ENCODE data around the gene RBM33. TPM values are rescaled to one million over a fixed set of nuclear protein-coding genes. Genes with fewer than 3 reads are reported as not detected.

Gene RBM33
- total and polyA plus RNA-seq, 2 of the 4 experiments (the other 2 are of a cell fraction): 7.3 to 10.8 TPM

- BruUV-seq (replicated peaks): no TSS peak
- Histone ChIP-seq H3K27ac (ENCODE audit: insufficient read depth, low read length) (no peak overlapping the region), H3K4me1 (ENCODE audit: control insufficient read depth, insufficient read depth, low read length) (no peaks in the 10 kb centered on the region), H2AFZ (replicated peaks; ENCODE audit: low read length, poor library complexity) (no peak overlapping the region), H3K79me1 (ENCODE audit: low read depth in 1 of 2, low read length in 2 of 2) (no peaks in the 10 kb centered on the region), H2BK20ac (ENCODE audit: low read depth, low read length) (no peak overlapping the region), H3K27me3 (ENCODE audit: control insufficient read depth, insufficient read depth, low read length) (peaks cover 76% of the 10 kb centered on the region), H4K91ac (ENCODE audit: insufficient read depth, low read depth, low read length) (no peak overlapping the region), H4K20me1 (ENCODE audit: insufficient read depth, low read length) (no peaks in the 10 kb centered on the region; the same call in 1 of the 2 replicates), H3K36me3 (ENCODE audit: control insufficient read depth, insufficient read depth, low read length) (no peaks in the 10 kb centered on the region), H3K9me3 (ENCODE audit: control insufficient read depth, insufficient read depth, low read length) (no peaks in the 10 kb centered on the region), H3K4me2 (ENCODE audit: low read depth, low read length) (no peak overlapping the region), H4K8ac (ENCODE audit: low read depth in 2 of 2, low read length in 2 of 2) (no peak overlapping the region), H3K18ac (ENCODE audit: low read depth, low read length) (no peak overlapping the region), H2BK5ac (ENCODE audit: low read depth, low read length, poor library complexity, severe bottlenecking) (no peak overlapping the region), H2AK9ac (replicated peaks; ENCODE audit: low read depth, low read length, poor library complexity) (peak overlapping the region; percentile 79), H3K56ac (ENCODE audit: extremely low read depth, insufficient read depth, low read length) (no peak overlapping the region), H3K4me3 (ENCODE audit: insufficient read depth, low read depth, low read length) (no peak overlapping the region), H3K9ac (ENCODE audit: low read depth, low read length) (no peak overlapping the region), H3K14ac (replicated peaks; ENCODE audit: low read depth, low read length) (no peak overlapping the region), H2BK120ac (ENCODE audit: low read depth, low read length) (no peak overlapping the region), H3K23ac (ENCODE audit: low read depth, low read length) (no peak overlapping the region), H4K5ac (ENCODE audit: low read depth, low read length) (no peak overlapping the region), H3K4ac (ENCODE audit: low read depth, low read length) (no peak overlapping the region), H3K9me1 (ENCODE audit: insufficient read depth, low read length) (no peaks in the 10 kb centered on the region), H2AK5ac (ENCODE audit: low read depth, low read length) (no peak overlapping the region), H2BK15ac (ENCODE audit: low read depth, low read length) (no peak overlapping the region)
- WGBS, 2 experiments (ENCODE audit: extremely low coverage in 2 of 2, insufficient read length in 1 of 2): no CpG with 5 or more reads among the region's 13 CpGs
- ChIA-PET CTCF (interaction anchor here (1.2 kb wide), 1 partner anchor 1005 kb away, joined by 3 read pairs; no protein-coding TSS in a partner anchor), POLR2A (ENCODE audit: unreplicated experiment) (no interaction called here)
- intact Hi-C loops (cut with micrococcal nuclease): no loop called here
- in situ Hi-C loops (cut with MboI; ENCODE audit: low sequenced_read_pairs): loop anchor here (10.0 to 25.0 kb wide), 2 partner anchors 663 to 826 kb away; partner anchors contain the start of gene RNF32
- ATAC-seq (ENCODE audit: low read depth) (no peak), DNase-seq (no peak)
- no peak for TF ChIP-seq MAZ (IDR thresholded peaks at IDR 0.05; ENCODE audit: borderline replicate concordance, low read depth, low read length)
- no peak for TF ChIP-seq CHD1 (IDR thresholded peaks at IDR 0.05; ENCODE audit: low read depth, low read length)
- TF ChIP-seq USF2 (IDR thresholded peaks at IDR 0.05; ENCODE audit: low read depth, low read length): no peak
- TF ChIP-seq CTCF (conservative IDR thresholded peaks at IDR 0.05; ENCODE audit: low read depth, low read length): no peak
- TF ChIP-seq, protein P1, sequence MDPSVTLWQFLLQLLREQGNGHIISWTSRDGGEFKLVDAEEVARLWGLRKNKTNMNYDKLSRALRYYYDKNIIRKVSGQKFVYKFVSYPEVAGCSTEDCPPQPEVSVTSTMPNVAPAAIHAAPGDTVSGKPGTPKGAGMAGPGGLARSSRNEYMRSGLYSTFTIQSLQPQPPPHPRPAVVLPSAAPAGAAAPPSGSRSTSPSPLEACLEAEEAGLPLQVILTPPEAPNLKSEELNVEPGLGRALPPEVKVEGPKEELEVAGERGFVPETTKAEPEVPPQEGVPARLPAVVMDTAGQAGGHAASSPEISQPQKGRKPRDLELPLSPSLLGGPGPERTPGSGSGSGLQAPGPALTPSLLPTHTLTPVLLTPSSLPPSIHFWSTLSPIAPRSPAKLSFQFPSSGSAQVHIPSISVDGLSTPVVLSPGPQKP (IDR thresholded peaks at IDR 0.05; ENCODE audit: borderline replicate concordance, low read depth, low read length): no peak
- no peak for TF ChIP-seq CEBPB (IDR thresholded peaks at IDR 0.05; ENCODE audit: low read depth, low read length)
- TF ChIP-seq MXI1 (IDR thresholded peaks at IDR 0.05; ENCODE audit: borderline replicate concordance, low read depth, low read length): no peak
- no peak for TF ChIP-seq FOS (IDR thresholded peaks at IDR 0.05; ENCODE audit: low read depth, low read length)
- TF ChIP-seq RAD21 (IDR thresholded peaks at IDR 0.05; ENCODE audit: low read length): no peak
- no peak for TF ChIP-seq BHLHE40 (IDR thresholded peaks at IDR 0.05; ENCODE audit: low read depth, low read length)
- no peak for TF ChIP-seq NFE2L2 (IDR thresholded peaks at IDR 0.05; ENCODE audit: low read depth, low read length)
- dilution Hi-C loops (cut with HindIII; ENCODE audit: low sequenced_read_pairs, unreplicated experiment): no loop called here
These were observed 167.1 kb downstream of the RBM33 start for GRCh38 chr7:155811560-155811894.
